ENCODE results near the gene SLC2A5. TPM values are rescaled to one million over a fixed set of nuclear protein-coding genes. Genes with fewer than 3 reads are reported as not detected.

SLC2A5 gene
- total RNA-seq, 1 donor from 2014 or later: 0.26 TPM

GRCh38 chr1:9111957-9112356 is 42.5 kb upstream of the SLC2A5 start:
- TF ChIP-seq CTCF (IDR thresholded peaks at IDR 0.05; ENCODE audit: insufficient read depth, low read length, severe bottlenecking): no peak
- Histone ChIP-seq H3K27me3 (ENCODE audit: control insufficient read depth, insufficient read depth, low read length) (no peaks in the 10 kb centered on the region), H3K4me3 (ENCODE audit: low read depth, low read length) (no peak overlapping the region), H3K36me3 (ENCODE audit: control insufficient read depth, insufficient read depth, low read length) (peaks cover 12% of the 10 kb centered on the region)
- DNase-seq (ENCODE audit: low read depth) (peak; percentile 75), FAIRE-seq (no peak)

DNA sequence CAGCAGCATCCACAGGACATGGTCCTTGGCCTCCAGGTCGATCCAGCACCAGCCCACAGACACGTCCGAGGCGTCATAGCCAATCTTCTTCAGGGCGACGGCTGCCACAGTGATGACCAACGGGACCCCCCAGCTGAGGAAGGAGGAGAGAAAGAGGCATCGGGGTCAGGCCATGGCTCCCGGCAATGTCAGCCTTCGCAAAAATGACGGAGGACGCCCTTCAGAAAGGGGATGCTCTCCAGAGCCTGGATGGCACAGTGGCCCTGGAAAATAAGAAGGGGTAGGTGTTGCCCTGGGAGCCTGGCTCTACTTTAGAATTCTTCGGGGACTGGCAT is 41.9 kb upstream of the SLC2A5 start:
- peaks cover 13% of the 10 kb centered on the region for H3K36me3 ChIP-seq (ENCODE audit: control insufficient read depth, insufficient read depth, low read length)
- no peak for FAIRE-seq
- no peak for TF ChIP-seq CTCF (IDR thresholded peaks at IDR 0.05; ENCODE audit: insufficient read depth, low read length, severe bottlenecking)

DNA sequence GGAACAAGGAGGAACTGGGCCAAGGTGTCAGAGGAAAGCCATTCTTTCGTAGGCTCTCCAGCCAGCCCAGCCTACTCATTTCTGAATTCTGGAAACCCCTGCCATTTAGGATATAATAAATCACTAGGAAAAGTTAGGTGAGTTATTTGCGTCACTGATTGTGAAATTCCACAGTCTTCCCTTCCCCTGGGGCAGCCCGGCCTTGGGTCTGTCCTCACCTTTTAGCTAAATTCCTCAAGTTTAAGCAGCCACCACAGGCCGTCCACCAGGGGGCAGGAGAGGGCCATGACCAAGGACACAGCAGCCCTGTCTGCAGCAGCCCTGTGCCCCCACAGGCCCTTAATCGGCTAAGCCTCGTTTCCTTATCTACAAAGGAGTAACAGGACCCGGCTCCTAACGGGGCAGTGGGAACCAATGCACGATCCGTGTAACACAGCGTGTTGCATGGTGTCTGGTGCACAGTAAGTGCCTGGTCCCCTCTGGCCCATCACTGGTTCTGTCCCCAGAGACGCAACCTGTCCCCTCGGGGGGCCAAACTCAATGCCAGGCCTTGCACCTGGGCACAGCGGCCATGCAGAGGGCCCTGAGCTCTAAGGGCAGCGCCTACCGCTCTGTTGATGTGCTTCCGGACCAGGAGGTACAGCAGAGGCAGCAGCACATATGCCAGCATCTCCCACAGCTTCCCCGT is 41.4 kb upstream of the SLC2A5 start:
- H3K4me3 ChIP-seq (ENCODE audit: low read depth, low read length): no peak overlapping the region
- DNase-seq (ENCODE audit: low read depth) (peak; percentile 93), FAIRE-seq (peak; percentile 72)
- no peaks in the 10 kb centered on the region for H3K27me3 ChIP-seq (ENCODE audit: control insufficient read depth, insufficient read depth, low read length)
- peak; percentile 89 for TF ChIP-seq CTCF (IDR thresholded peaks at IDR 0.05; ENCODE audit: insufficient read depth, low read length, severe bottlenecking)
- H3K36me3 ChIP-seq (ENCODE audit: control insufficient read depth, insufficient read depth, low read length): peaks cover 14% of the 10 kb centered on the region

More for the DNA sequence above, 41.9 kb upstream of the SLC2A5 start:
- H3K27me3 ChIP-seq (ENCODE audit: control insufficient read depth, insufficient read depth, low read length): no peaks in the 10 kb centered on the region
- no peak for DNase-seq (ENCODE audit: low read depth)
- no peak overlapping the region for H3K4me3 ChIP-seq (ENCODE audit: low read depth, low read length)

DNA sequence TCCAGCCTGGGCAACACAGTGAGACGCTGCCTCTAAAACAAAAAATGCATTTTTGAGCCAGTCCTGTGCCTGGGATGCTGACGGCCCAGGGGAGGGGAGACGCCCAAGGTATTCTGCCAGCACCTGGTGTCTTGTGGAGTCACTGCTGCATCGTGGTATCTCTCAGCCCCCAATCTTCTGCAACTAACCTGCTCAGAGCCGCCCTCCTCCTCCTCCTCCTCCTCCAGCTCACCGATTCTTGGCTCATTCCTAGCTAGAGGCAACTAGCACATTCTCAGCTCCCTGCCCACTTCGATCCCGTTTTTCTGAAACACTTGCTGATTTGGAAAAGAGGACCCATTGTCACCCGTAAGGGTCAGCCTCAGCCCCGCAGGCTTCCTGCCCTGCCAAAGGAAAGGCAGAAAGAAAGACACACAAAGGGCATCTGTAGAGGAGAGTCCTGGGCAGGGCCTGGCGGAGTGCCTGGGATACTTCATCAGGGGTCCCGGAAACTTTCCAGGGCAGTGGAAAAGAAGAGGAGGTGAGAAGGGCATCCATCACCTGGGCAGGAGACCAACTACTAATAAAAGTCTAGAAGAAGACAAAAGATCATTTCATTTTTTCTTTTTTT is 38.7 kb upstream of the SLC2A5 start:
- Histone ChIP-seq H3K4me3 (ENCODE audit: low read depth, low read length) (no peak overlapping the region), H3K27me3 (ENCODE audit: control insufficient read depth, insufficient read depth, low read length) (no peaks in the 10 kb centered on the region), H3K36me3 (ENCODE audit: control insufficient read depth, insufficient read depth, low read length) (peaks cover 28% of the 10 kb centered on the region)
- no peak for FAIRE-seq
- no peak for TF ChIP-seq CTCF (IDR thresholded peaks at IDR 0.05; ENCODE audit: insufficient read depth, low read length, severe bottlenecking)
- DNase-seq (ENCODE audit: low read depth): no peak

GRCh38 chr1:9107136-9107535 is 37.7 kb upstream of the SLC2A5 start:
- Histone ChIP-seq H3K27me3 (ENCODE audit: control insufficient read depth, insufficient read depth, low read length) (no peaks in the 10 kb centered on the region), H3K36me3 (ENCODE audit: control insufficient read depth, insufficient read depth, low read length) (peaks cover 29% of the 10 kb centered on the region), H3K4me3 (ENCODE audit: low read depth, low read length) (no peak overlapping the region)
- DNase-seq (ENCODE audit: low read depth) (no peak), FAIRE-seq (no peak)
- no peak for TF ChIP-seq CTCF (IDR thresholded peaks at IDR 0.05; ENCODE audit: insufficient read depth, low read length, severe bottlenecking)

DNA sequence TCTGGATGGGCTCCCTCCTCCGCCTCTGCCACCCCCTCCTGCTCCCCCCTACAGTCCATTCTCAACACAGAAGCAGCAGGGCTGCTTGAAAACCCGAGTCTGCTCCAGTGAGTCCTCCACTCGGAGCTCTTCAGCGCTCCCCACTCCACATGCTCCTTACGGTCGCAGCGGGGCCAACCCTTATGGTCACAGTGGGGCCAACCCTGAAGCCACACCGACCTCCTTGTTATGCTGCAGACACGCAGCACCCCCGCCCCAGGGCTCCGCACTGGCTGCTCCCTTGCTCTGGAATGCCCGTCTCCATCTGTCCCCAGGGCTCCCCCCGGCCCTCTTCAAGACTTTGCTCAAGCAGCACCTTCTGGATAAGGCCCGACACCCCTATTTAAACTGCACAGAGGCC is 36.9 kb upstream of the SLC2A5 start:
- no peaks in the 10 kb centered on the region for H3K27me3 ChIP-seq (ENCODE audit: control insufficient read depth, insufficient read depth, low read length)
- H3K4me3 ChIP-seq (ENCODE audit: low read depth, low read length): no peak overlapping the region
- FAIRE-seq (no peak), DNase-seq (ENCODE audit: low read depth) (no peak)
- TF ChIP-seq CTCF (IDR thresholded peaks at IDR 0.05; ENCODE audit: insufficient read depth, low read length, severe bottlenecking): no peak
- H3K36me3 ChIP-seq (ENCODE audit: control insufficient read depth, insufficient read depth, low read length): peaks cover 29% of the 10 kb centered on the region
